Gastroesophageal sphincter (tissue), 2 donors: Measurements from ENCODE around the gene PARD3.

Source experiments
- POLR2A ChIP-seq, 2 donors: fragments of 450-650 bp; IDR thresholded peaks; one replicate each; pipeline ENCODE4 v1.6.1; 2017; ENCODE audit warnings: antibody characterized with exemption in 2 of 2, mild to moderate bottlenecking in 2 of 2, moderate library complexity in 1 of 2
- POLR2AphosphoS5 ChIP-seq: sonication (generic); formaldehyde crosslinking; IDR thresholded peaks from one replicate; pipeline ENCODE4 v1.6.1; 2017; ENCODE audit warnings: antibody characterized with exemption

GRCh38 chr10:34314457-34314856 is 500.6 kb downstream of the PARD3 start:
- TF ChIP-seq POLR2A (IDR thresholded peaks at IDR 0.05), result no peak
- TF ChIP-seq POLR2AphosphoS5, result no peak
